Type B pancreatic cell (in vitro differentiated cells): ENCODE measurements around the gene UBASH3B. TPM values are rescaled to one million over a fixed set of nuclear protein-coding genes. Genes with fewer than 3 reads are reported as not detected.

Experiments
- DNase-seq: peaks from one replicate; pipeline ENCODE4 v3.0.0; 2021; ENCODE audit warnings: mixed read lengths; ENCODE audit not compliant: unreplicated experiment; ENCODE audit errors: extremely low spot score
- H3K27ac Mint-ChIP-seq: 2 replicates; pipeline ENCODE4 v1.8.0; 2021; ENCODE audit warnings: mild to moderate bottlenecking, mixed read lengths
- H3K27me3 Mint-ChIP-seq: 2 replicates; pipeline ENCODE4 v1.8.0; 2021; ENCODE audit warnings: mixed read lengths
- H3K36me3 Mint-ChIP-seq: 2 replicates; pipeline ENCODE4 v1.8.0; 2021; ENCODE audit warnings: mixed read lengths
- H3K4me1 Mint-ChIP-seq: one replicate; pipeline ENCODE4 v1.8.0; 2021; ENCODE audit warnings: mixed read lengths; ENCODE audit not compliant: unreplicated experiment
- H3K4me3 Mint-ChIP-seq: 2 replicates; pipeline ENCODE4 v1.8.0; 2021; ENCODE audit warnings: mild to moderate bottlenecking, mixed read lengths
- H3K9me3 Mint-ChIP-seq: 2 replicates; pipeline ENCODE4 v1.8.0; 2021; ENCODE audit warnings: mixed read lengths
- CTCF ChIP-seq: fragments of 200-600 bp; sonication (generic); conservative IDR thresholded peaks from 2 replicates; pipeline ENCODE4 v1.5.0; 2021; ENCODE audit warnings: antibody characterized with exemption, mild to moderate bottlenecking
- total RNA-seq: library from RNA; stranded (reverse); gene quantifications from 2 replicates; pipeline ENCODE4 v1.2.1, GENCODE V29; 2021; ENCODE audit warnings: low replicate concordance

UBASH3B gene
- total RNA-seq, 1 donor from 2014 or later: 8.6 TPM

- peaks cover 18% of the 10 kb centered on the region for H3K4me1 Mint-ChIP-seq
- no peaks in the 10 kb centered on the region for H3K27me3 Mint-ChIP-seq
- TF ChIP-seq CTCF: no peak
- H3K36me3 Mint-ChIP-seq: peaks cover 7% of the 10 kb centered on the region
- no peak overlapping the region for H3K4me3 Mint-ChIP-seq
- H3K27ac Mint-ChIP-seq: no peak overlapping the region
- H3K9me3 Mint-ChIP-seq: no peaks in the 10 kb centered on the region
- no peak for DNase-seq
Measured at GRCh38 chr11:122799406-122800105, 144.0 kb downstream of the UBASH3B start.

GRCh38 chr11:122802876-122803275 lies 147.4 kb downstream of the UBASH3B start:
- no peaks in the 10 kb centered on the region for H3K27me3 Mint-ChIP-seq
- TF ChIP-seq CTCF: no peak
- H3K4me3 Mint-ChIP-seq: no peak overlapping the region
- peak overlapping the region; percentile 78 for H3K27ac Mint-ChIP-seq
- no peaks in the 10 kb centered on the region for H3K9me3 Mint-ChIP-seq
- H3K4me1 Mint-ChIP-seq: peaks cover 34% of the 10 kb centered on the region
- no peak for DNase-seq
- no peaks in the 10 kb centered on the region for H3K36me3 Mint-ChIP-seq

GRCh38 chr11:122803306-122803705 lies 147.8 kb downstream of the UBASH3B start:
- H3K36me3 Mint-ChIP-seq: no peaks in the 10 kb centered on the region
- H3K27me3 Mint-ChIP-seq: no peaks in the 10 kb centered on the region
- peaks cover 38% of the 10 kb centered on the region for H3K4me1 Mint-ChIP-seq
- no peaks in the 10 kb centered on the region for H3K9me3 Mint-ChIP-seq
- no peak for TF ChIP-seq CTCF
- peak overlapping the region; percentile 78 for H3K27ac Mint-ChIP-seq
- DNase-seq: no peak
- no peak overlapping the region for H3K4me3 Mint-ChIP-seq

DNA sequence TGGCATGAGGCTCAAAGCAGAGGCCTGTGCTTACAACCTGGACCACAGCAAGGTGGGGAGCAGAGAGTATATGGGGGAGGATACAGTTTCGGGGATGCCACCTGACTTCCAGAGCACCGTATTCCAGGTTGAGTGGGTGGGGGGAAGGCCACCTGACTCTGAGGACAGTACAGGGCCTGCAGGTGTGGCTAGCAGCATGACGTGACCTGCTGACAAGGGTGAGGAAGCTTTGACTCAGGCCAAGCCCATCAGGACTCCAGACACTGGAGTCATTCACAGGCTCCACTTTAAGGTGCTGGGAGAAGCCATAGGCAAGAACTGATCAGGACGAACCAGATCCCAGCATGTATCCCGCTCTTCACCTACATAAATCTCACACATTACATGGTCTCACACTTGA lies 148.2 kb downstream of the UBASH3B start:
- H3K36me3 Mint-ChIP-seq: no peaks in the 10 kb centered on the region
- no peaks in the 10 kb centered on the region for H3K27me3 Mint-ChIP-seq
- no peak for DNase-seq
- peak overlapping the region; percentile 78 for H3K27ac Mint-ChIP-seq
- TF ChIP-seq CTCF: no peak
- peaks cover 42% of the 10 kb centered on the region for H3K4me1 Mint-ChIP-seq
- H3K9me3 Mint-ChIP-seq: no peaks in the 10 kb centered on the region
- peak overlapping the region; percentile 64 for H3K4me3 Mint-ChIP-seq

DNA sequence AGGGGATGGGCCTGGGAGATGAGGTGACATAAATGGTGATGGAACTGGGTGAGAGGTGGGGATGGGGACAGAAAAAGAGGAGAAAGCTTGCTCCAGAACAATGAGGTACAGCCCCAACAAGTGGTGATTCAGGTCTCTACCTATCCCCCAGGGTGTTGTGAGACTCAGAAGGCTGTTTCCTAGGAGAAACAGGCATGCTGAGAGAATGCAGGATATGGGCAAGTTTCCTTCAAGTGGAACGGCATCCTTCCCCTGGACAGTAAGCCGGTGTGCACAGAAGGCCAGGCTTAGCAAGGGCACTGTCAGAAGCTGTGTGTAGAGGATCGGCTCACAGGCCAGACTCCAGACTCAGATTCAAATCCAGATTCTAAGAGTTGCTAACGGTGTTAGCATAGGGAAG lies 148.6 kb downstream of the UBASH3B start:
- peaks cover 43% of the 10 kb centered on the region for H3K4me1 Mint-ChIP-seq
- no peak for DNase-seq
- H3K9me3 Mint-ChIP-seq: no peaks in the 10 kb centered on the region
- H3K27me3 Mint-ChIP-seq: no peaks in the 10 kb centered on the region
- peak overlapping the region; percentile 64 for H3K4me3 Mint-ChIP-seq
- no peaks in the 10 kb centered on the region for H3K36me3 Mint-ChIP-seq
- peak overlapping the region; percentile 78 for H3K27ac Mint-ChIP-seq
- TF ChIP-seq CTCF: no peak
